ENCODE measurements around the gene KCNK15. TPM values are rescaled to one million over a fixed set of nuclear protein-coding genes. Genes with fewer than 3 reads are reported as not detected.

Gene KCNK15
- total and polyA plus RNA-seq, 4 donors, result 0.08 to 0.11 (median 0.08) TPM; not detected in 1

GRCh38 chr20:44721785-44722054 is 23.9 kb upstream of the KCNK15 start:
- H3K9ac ChIP-seq (ENCODE audit: low read depth in 1 of 2, low read length in 2 of 2), result no peak overlapping the region
- H3K27me3 ChIP-seq (ENCODE audit: control insufficient read depth in 4 of 4, insufficient read depth in 4 of 4, low read length in 3 of 4), result peaks cover 0 to 2% (median 0%) of the 10 kb centered on the region in 4 donors
- no peaks in the 10 kb centered on the region for H3K4me1 ChIP-seq (ENCODE audit: control insufficient read depth in 4 of 4, insufficient read depth in 4 of 4, low read length in 3 of 4)
- WGBS, result 95% methylated on average over 1 of the region's 1 CpG
- H3K27ac ChIP-seq (ENCODE audit: low read depth in 1 of 2, low read length in 2 of 2), result no peak overlapping the region
- TF ChIP-seq HNF4A (conservative IDR thresholded peaks at IDR 0.05) (no peak), TAF1 (conservative IDR thresholded peaks at IDR 0.05) (no peak), HNF4G (IDR thresholded peaks at IDR 0.05) (no peak), MAX (IDR thresholded peaks at IDR 0.05) (no peak), YY1 (IDR thresholded peaks at IDR 0.05) (no peak), NR2F2 (IDR thresholded peaks at IDR 0.05) (no peak), JUND (IDR thresholded peaks at IDR 0.05) (no peak), CTCF (IDR thresholded peaks at IDR 0.05; ENCODE audit: low read depth, low read length, missing input control) (no peak), FOXA2 (IDR thresholded peaks at IDR 0.05) (no peak), EGR1 (IDR thresholded peaks at IDR 0.05; ENCODE audit: low read depth in 2 of 2) (no peak)
- no peaks in the 10 kb centered on the region for H3K9me3 ChIP-seq (ENCODE audit: control insufficient read depth in 4 of 4, low read length in 3 of 4)
- no peaks in the 10 kb centered on the region for H3K36me3 ChIP-seq (ENCODE audit: control insufficient read depth in 4 of 4, insufficient read depth in 3 of 4, low read depth in 1 of 4, low read length in 3 of 4)
- H3K4me3 ChIP-seq (ENCODE audit: low read depth in 1 of 3, low read length in 3 of 3), result no peak overlapping the region
- no peak for DNase-seq (ENCODE audit: low spot score)

- 69% methylated on average over 2 of the region's 2 CpGs for WGBS
- H3K4me1 ChIP-seq (ENCODE audit: control insufficient read depth in 4 of 4, insufficient read depth in 4 of 4, low read length in 3 of 4), result no peaks in the 10 kb centered on the region
Measured at GRCh38 chr20:44722990-44723389, 22.7 kb upstream of the KCNK15 start.

More at GRCh38 chr20:44722990-44723389, 22.7 kb upstream of the KCNK15 start:
- no peak overlapping the region for H3K27ac ChIP-seq (ENCODE audit: low read depth in 1 of 2, low read length in 2 of 2)
- H3K27me3 ChIP-seq (ENCODE audit: control insufficient read depth in 4 of 4, insufficient read depth in 4 of 4, low read length in 3 of 4), result peaks cover 0 to 2% (median 0%) of the 10 kb centered on the region in 4 donors
- no peaks in the 10 kb centered on the region for H3K36me3 ChIP-seq (ENCODE audit: control insufficient read depth in 4 of 4, insufficient read depth in 3 of 4, low read depth in 1 of 4, low read length in 3 of 4)
- DNase-seq (ENCODE audit: low spot score), result no peak
- no peak overlapping the region for H3K4me3 ChIP-seq (ENCODE audit: low read depth in 1 of 3, low read length in 3 of 3)
- H3K9me3 ChIP-seq (ENCODE audit: control insufficient read depth in 4 of 4, low read length in 3 of 4), result no peaks in the 10 kb centered on the region
- no peak for TF ChIP-seq ZBTB33 (IDR thresholded peaks at IDR 0.05)
- TF ChIP-seq EGR1 (IDR thresholded peaks at IDR 0.05; ENCODE audit: low read depth in 2 of 2), result no peak
- TF ChIP-seq FOXA2 (IDR thresholded peaks at IDR 0.05), result no peak
- TF ChIP-seq HNF4A (conservative IDR thresholded peaks at IDR 0.05), result no peak
- no peak for TF ChIP-seq TAF1 (conservative IDR thresholded peaks at IDR 0.05)
- no peak for TF ChIP-seq MAX (IDR thresholded peaks at IDR 0.05)
- TF ChIP-seq REST (IDR thresholded peaks at IDR 0.05), result no peak
- no peak for TF ChIP-seq GABPA (IDR thresholded peaks at IDR 0.05 in 1 of 2, conservative IDR thresholded peaks at IDR 0.05 in 1 of 2)
- no peak for TF ChIP-seq RAD21 (IDR thresholded peaks at IDR 0.05)
- no peak for TF ChIP-seq SP1 (IDR thresholded peaks at IDR 0.05)
- no peak for TF ChIP-seq JUND (IDR thresholded peaks at IDR 0.05)
- no peak for TF ChIP-seq FOXA1 (IDR thresholded peaks at IDR 0.05)
- no peak for TF ChIP-seq CTCF (IDR thresholded peaks at IDR 0.05; ENCODE audit: low read depth, low read length, missing input control)
- TF ChIP-seq YY1 (IDR thresholded peaks at IDR 0.05), result no peak
- no peak for TF ChIP-seq RXRA (IDR thresholded peaks at IDR 0.05)
- TF ChIP-seq NR2F2 (IDR thresholded peaks at IDR 0.05), result no peak
- TF ChIP-seq HNF4G (IDR thresholded peaks at IDR 0.05), result no peak
- H3K9ac ChIP-seq (ENCODE audit: low read depth in 1 of 2, low read length in 2 of 2), result no peak overlapping the region
